K562 (cell line): ENCODE data around the gene MRNIP. TPM values are rescaled to one million over a fixed set of nuclear protein-coding genes. Genes with fewer than 3 reads are reported as not detected.
A peak's percentile ranks its signal among the peaks of the same experiment; 100 is the strongest.

ENCODE experiments used
- CBX3 ChIP-seq, 2 experiments: IDR thresholded peaks; 1 replicate in 1 of 2; 2 replicates in 1 of 2; pipeline ENCODE4 v1.6.1; 2012; ENCODE audit warnings: inconsistent platforms in 2 of 2, low read length in 2 of 2, borderline replicate concordance in 1 of 2, control low read depth in 1 of 2
- DNMT1 ChIP-seq: fragments of 450-650 bp; IDR thresholded peaks from 2 replicates; pipeline ENCODE4 v1.6.1; 2016; ENCODE audit warnings: antibody characterized with exemption, mild to moderate bottlenecking
- ESRRA ChIP-seq: fragments of 450-650 bp; IDR thresholded peaks from 2 replicates; pipeline ENCODE4 v1.6.1; 2014; ENCODE audit warnings: low read depth, mild to moderate bottlenecking, moderate library complexity, borderline replicate concordance
- MED1 ChIP-seq: sonication (generic); formaldehyde crosslinking; IDR thresholded peaks from 2 replicates; pipeline ENCODE4 v1.8.1; 2023; ENCODE audit warnings: missing genetic modification reagents, borderline replicate concordance
- PTTG1 ChIP-seq: fragments of 450-650 bp; IDR thresholded peaks from 2 replicates; pipeline ENCODE4 v1.6.1; 2016; ENCODE audit warnings: low read depth, mild to moderate bottlenecking, missing genetic modification characterization, missing compliant biosample characterization
- PYGO2 ChIP-seq: fragments of 450-650 bp; IDR thresholded peaks from 2 replicates; pipeline ENCODE4 v1.6.1; 2016; ENCODE audit warnings: mild to moderate bottlenecking, missing genetic modification characterization, moderate library complexity, missing compliant biosample characterization
- TEAD2 ChIP-seq: fragments of 450-650 bp; IDR thresholded peaks from 2 replicates; pipeline ENCODE4 v1.6.1; 2016; ENCODE audit warnings: missing genetic modification characterization, control low read depth, missing compliant biosample characterization
- TFAM ChIP-seq: fragments of 250-450 bp; sonication (Bioruptor Pico); conservative IDR thresholded peaks from 2 replicates; pipeline ENCODE4 v1.5.0; 2021; ENCODE audit warnings: mild to moderate bottlenecking, moderate library complexity
- ZBTB8A ChIP-seq: fragments of 450-650 bp; IDR thresholded peaks from 2 replicates; pipeline ENCODE4 v1.6.1; 2018; ENCODE audit warnings: mild to moderate bottlenecking, moderate library complexity; ENCODE audit not compliant: partially characterized antibody
- ZNF23 ChIP-seq: fragments of 250-450 bp; sonication (Bioruptor Pico); IDR thresholded peaks from 2 replicates; pipeline ENCODE4 v1.4.0; 2020; ENCODE audit warnings: mild to moderate bottlenecking
- ZNF696 ChIP-seq: fragments of 250-450 bp; sonication (Bioruptor Pico); conservative IDR thresholded peaks from 2 replicates; pipeline ENCODE4 v1.4.0; 2020; ENCODE audit warnings: mild to moderate bottlenecking, moderate library complexity
- ZSCAN32 ChIP-seq: fragments of 450-650 bp; formaldehyde crosslinking; IDR thresholded peaks from 2 replicates; pipeline ENCODE4 v1.4.0; 2020; ENCODE audit warnings: mild to moderate bottlenecking, moderate library complexity
- polyA plus RNA-seq, 8 experiments: library from polyadenylated mRNA; depleted of rRNA in 4 of 8; stranded (reverse) in 5 of 8; unstranded in 3 of 8; fragments of >200 nt; fragmentation: Nextera tagmentation in 2 of 8; fragmentation: Illumina TruSeq in 1 of 8; extraction: Ambion mirVana in 2 of 8; extraction: Trizol in 1 of 8; gene quantifications; 2 replicates each; pipeline versions ENCODE4 v1.2.1 to v1.2.3, GENCODE V29; 2011 to 2014; ENCODE audit warnings: inconsistent platforms in 1 of 8, missing spikeins in 1 of 8
- total RNA-seq, 7 experiments: library from RNA; depleted of rRNA in 6 of 7; stranded (reverse); fragments of >200 nt in 6 of 7; fragmentation: Illumina TruSeq in 2 of 7; extraction: Trizol in 2 of 7; gene quantifications; 2 replicates each; pipeline versions ENCODE4 v1.2.1 to v1.2.3, GENCODE V29; 2011 to 2021; ENCODE audit warnings: low replicate concordance in 1 of 7
- TF ChIP-seq, protein P1 (sequence below): fragments of 250-450 bp; sonication (Bioruptor Pico); IDR thresholded peaks from 2 replicates; pipeline ENCODE4 v1.5.0; 2021
- TF ChIP-seq, protein P2 (sequence below): sonication (generic); formaldehyde crosslinking; IDR thresholded peaks from 2 replicates; pipeline ENCODE4 v1.8.0; 2022; ENCODE audit warnings: missing genetic modification reagents, mild to moderate bottlenecking, borderline replicate concordance
- TF ChIP-seq, protein P3 (sequence below): fragments of 250-450 bp; sonication (Bioruptor Pico); IDR thresholded peaks from 2 replicates; pipeline ENCODE4 v1.9.0; 2021; ENCODE audit warnings: mild to moderate bottlenecking
- TF ChIP-seq, protein P4 (sequence below): fragments of 250-450 bp; sonication (Bioruptor Pico); IDR thresholded peaks from 2 replicates; pipeline ENCODE4 v1.5.0; 2021
- TF ChIP-seq, protein P5 (sequence below): fragments of 450-650 bp; formaldehyde crosslinking; IDR thresholded peaks from 2 replicates; pipeline ENCODE4 v1.4.0; 2022; ENCODE audit warnings: missing genetic modification characterization
- TF ChIP-seq, protein P6 (sequence below): sonication (generic); formaldehyde crosslinking; IDR thresholded peaks from 2 replicates; pipeline ENCODE4 v1.8.0; 2022; ENCODE audit warnings: mild to moderate bottlenecking, missing genetic modification reagents
- TF ChIP-seq, protein P7 (sequence below): fragments of 150-350 bp; conservative IDR thresholded peaks from 2 replicates; pipeline ENCODE4 v1.6.1; 2014; ENCODE audit warnings: low read length

MRNIP gene
- total and polyA plus RNA-seq, 9 of the 15 experiments (the other 6 are each of a cell fraction or from before 2014, with no cell fraction given), result 3.6 to 39.0 (median 16.8) TPM

DNA sequence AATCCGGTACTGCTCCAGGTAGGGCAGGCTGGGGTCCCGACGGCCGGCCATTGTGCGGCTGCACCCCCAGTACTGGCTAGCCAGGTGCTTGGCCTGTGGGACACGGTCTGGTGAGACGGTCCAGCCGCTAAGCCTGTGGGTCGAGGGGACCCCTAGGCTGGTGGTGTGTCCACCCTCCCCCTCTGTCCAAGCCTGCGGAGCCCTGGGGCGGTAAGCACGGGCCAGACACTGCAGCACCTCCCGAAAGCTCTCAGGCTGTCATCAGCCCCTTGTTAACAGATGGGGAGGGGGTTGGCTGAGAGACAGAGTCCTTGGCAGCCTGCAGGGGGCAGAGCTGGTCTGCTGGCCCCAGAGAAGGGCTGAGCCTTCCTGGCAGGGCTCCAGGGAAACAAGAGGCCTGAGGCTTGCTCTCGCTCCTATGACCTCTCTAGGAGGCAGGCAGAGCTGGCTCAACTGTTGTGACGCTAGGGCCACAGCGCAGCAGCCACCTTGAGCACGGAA is 11.8 kb upstream of the MRNIP start (continued):
- TF ChIP-seq PYGO2, result no peak
- TF ChIP-seq TFAM, result no peak
- TF ChIP-seq, protein P1, sequence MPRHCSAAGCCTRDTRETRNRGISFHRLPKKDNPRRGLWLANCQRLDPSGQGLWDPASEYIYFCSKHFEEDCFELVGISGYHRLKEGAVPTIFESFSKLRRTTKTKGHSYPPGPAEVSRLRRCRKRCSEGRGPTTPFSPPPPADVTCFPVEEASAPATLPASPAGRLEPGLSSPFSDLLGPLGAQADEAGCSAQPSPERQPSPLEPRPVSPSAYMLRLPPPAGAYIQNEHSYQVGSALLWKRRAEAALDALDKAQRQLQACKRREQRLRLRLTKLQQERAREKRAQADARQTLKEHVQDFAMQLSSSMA (CRISPR knock-in tag), result no peak
- TF ChIP-seq ZSCAN32 (CRISPR knock-in tag), result no peak
- TF ChIP-seq, protein P2, sequence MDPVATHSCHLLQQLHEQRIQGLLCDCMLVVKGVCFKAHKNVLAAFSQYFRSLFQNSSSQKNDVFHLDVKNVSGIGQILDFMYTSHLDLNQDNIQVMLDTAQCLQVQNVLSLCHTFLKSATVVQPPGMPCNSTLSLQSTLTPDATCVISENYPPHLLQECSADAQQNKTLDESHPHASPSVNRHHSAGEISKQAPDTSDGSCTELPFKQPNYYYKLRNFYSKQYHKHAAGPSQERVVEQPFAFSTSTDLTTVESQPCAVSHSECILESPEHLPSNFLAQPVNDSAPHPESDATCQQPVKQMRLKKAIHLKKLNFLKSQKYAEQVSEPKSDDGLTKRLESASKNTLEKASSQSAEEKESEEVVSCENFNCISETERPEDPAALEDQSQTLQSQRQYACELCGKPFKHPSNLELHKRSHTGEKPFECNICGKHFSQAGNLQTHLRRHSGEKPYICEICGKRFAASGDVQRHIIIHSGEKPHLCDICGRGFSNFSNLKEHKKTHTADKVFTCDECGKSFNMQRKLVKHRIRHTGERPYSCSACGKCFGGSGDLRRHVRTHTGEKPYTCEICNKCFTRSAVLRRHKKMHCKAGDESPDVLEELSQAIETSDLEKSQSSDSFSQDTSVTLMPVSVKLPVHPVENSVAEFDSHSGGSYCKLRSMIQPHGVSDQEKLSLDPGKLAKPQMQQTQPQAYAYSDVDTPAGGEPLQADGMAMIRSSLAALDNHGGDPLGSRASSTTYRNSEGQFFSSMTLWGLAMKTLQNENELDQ (CRISPR knock-in tag), result no peak
- TF ChIP-seq MED1 (CRISPR knock-in tag), result no peak
- TF ChIP-seq CBX3 (IDR thresholded peaks at IDR 0.05; ENCODE audit: borderline replicate concordance in 1 of 2, low read length in 2 of 2), result no peak
- TF ChIP-seq PTTG1, result no peak
- no peak for TF ChIP-seq TEAD2 (tag)
- TF ChIP-seq DNMT1, result no peak
- TF ChIP-seq, protein P3, sequence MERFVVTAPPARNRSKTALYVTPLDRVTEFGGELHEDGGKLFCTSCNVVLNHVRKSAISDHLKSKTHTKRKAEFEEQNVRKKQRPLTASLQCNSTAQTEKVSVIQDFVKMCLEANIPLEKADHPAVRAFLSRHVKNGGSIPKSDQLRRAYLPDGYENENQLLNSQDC, result no peak
- no peak for TF ChIP-seq ZNF696 (CRISPR knock-in tag)
- TF ChIP-seq ZBTB8A, result no peak
- TF ChIP-seq, protein P4, sequence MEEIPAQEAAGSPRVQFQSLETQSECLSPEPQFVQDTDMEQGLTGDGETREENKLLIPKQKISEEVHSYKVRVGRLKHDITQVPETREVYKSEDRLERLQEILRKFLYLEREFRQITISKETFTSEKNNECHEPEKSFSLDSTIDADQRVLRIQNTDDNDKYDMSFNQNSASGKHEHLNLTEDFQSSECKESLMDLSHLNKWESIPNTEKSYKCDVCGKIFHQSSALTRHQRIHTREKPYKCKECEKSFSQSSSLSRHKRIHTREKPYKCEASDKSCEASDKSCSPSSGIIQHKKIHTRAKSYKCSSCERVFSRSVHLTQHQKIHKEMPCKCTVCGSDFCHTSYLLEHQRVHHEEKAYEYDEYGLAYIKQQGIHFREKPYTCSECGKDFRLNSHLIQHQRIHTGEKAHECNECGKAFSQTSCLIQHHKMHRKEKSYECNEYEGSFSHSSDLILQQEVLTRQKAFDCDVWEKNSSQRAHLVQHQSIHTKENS (CRISPR knock-in tag), result no peak
- no peak for TF ChIP-seq ZNF23 (CRISPR knock-in tag)
- TF ChIP-seq, protein P5, sequence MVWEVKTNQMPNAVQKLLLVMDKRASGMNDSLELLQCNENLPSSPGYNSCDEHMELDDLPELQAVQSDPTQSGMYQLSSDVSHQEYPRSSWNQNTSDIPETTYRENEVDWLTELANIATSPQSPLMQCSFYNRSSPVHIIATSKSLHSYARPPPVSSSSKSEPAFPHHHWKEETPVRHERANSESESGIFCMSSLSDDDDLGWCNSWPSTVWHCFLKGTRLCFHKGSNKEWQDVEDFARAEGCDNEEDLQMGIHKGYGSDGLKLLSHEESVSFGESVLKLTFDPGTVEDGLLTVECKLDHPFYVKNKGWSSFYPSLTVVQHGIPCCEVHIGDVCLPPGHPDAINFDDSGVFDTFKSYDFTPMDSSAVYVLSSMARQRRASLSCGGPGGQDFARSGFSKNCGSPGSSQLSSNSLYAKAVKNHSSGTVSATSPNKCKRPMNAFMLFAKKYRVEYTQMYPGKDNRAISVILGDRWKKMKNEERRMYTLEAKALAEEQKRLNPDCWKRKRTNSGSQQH, result no peak
- TF ChIP-seq, protein P6, sequence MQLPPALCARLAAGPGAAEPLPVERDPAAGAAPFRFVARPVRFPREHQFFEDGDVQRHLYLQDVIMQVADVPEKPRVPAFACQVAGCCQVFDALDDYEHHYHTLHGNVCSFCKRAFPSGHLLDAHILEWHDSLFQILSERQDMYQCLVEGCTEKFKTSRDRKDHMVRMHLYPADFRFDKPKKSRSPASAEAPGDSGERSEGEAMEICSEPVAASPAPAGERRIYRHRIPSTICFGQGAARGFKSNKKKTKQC (CRISPR knock-in tag), result no peak
- 0 out of 2 replicates have a peak, but pooled peaks have one; percentile 14 for TF ChIP-seq ESRRA
- TF ChIP-seq, protein P7, sequence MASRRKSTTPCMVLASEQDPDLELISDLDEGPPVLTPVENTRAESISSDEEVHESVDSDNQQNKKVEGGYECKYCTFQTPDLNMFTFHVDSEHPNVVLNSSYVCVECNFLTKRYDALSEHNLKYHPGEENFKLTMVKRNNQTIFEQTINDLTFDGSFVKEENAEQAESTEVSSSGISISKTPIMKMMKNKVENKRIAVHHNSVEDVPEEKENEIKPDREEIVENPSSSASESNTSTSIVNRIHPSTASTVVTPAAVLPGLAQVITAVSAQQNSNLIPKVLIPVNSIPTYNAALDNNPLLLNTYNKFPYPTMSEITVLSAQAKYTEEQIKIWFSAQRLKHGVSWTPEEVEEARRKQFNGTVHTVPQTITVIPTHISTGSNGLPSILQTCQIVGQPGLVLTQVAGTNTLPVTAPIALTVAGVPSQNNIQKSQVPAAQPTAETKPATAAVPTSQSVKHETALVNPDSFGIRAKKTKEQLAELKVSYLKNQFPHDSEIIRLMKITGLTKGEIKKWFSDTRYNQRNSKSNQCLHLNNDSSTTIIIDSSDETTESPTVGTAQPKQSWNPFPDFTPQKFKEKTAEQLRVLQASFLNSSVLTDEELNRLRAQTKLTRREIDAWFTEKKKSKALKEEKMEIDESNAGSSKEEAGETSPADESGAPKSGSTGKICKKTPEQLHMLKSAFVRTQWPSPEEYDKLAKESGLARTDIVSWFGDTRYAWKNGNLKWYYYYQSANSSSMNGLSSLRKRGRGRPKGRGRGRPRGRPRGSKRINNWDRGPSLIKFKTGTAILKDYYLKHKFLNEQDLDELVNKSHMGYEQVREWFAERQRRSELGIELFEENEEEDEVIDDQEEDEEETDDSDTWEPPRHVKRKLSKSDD, result no peak
